ENCODE measurements around the gene BHLHA15.
A peak's percentile ranks its signal among the peaks of the same experiment; 100 is the strongest.

Gene BHLHA15

DNA sequence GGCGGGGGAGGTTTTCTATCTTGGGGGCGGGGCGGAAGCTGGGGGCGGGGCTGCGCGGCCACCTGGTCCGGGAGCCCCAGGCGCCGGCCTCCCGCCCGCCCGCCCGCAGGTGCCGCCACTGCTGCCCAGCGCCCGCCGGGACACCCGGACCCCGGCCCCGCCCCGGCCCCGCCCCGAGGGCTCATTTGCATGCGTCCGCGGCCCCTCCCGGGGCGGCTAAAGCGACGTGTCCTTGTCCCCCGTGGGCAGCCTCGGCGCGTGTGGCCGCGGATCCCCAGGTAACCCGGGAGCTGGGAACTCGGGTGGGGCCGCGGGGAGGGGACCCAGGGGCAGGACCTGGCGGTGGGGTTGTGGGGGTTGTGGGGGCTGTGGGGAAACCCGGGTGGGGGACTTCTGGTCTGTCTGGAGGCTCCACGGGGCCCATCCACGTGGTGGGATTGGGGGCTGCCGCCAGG lies at the start of gene BHLHA15:
Gene BHLHA15 (plus strand): TSS at position 219 of the 455 bp plus-strand sequence. CDS start 871 bp downstream, outside the sequence.
- peak within 1 kb of the TSS; percentile 36 for H3K4me3 ChIP-seq (ENCODE audit: low read depth, low read length)
- no peak for DNase-seq (ENCODE audit: low read depth, low spot score)
- TF ChIP-seq, protein P1, sequence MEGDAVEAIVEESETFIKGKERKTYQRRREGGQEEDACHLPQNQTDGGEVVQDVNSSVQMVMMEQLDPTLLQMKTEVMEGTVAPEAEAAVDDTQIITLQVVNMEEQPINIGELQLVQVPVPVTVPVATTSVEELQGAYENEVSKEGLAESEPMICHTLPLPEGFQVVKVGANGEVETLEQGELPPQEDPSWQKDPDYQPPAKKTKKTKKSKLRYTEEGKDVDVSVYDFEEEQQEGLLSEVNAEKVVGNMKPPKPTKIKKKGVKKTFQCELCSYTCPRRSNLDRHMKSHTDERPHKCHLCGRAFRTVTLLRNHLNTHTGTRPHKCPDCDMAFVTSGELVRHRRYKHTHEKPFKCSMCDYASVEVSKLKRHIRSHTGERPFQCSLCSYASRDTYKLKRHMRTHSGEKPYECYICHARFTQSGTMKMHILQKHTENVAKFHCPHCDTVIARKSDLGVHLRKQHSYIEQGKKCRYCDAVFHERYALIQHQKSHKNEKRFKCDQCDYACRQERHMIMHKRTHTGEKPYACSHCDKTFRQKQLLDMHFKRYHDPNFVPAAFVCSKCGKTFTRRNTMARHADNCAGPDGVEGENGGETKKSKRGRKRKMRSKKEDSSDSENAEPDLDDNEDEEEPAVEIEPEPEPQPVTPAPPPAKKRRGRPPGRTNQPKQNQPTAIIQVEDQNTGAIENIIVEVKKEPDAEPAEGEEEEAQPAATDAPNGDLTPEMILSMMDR (IDR thresholded peaks at IDR 0.05; ENCODE audit: low read depth, low read length) = no peak
- in situ Hi-C loops (cut with HindIII; ENCODE audit: low sequenced_read_pairs) = no loop called here

DNA sequence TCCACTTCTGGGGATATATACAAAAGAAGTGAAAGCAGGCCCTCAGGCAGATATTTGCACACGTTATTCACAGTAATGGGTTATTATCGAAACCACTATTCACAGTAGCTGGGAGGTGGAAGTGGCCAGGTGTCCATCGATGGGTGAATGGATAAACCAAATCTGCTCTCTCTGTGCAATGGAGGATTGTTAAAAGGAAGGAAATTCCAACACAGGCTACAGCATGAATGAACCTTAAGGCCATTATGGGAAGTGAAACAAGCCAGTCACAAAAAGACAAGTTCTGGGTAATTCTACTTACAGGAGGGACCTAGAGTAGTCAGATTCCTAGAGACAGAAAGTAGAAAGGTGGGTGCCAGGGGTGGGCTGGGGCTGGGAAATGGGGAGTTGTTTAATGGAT lies 48.5 kb upstream of the BHLHA15 start:
- in situ Hi-C loops (cut with HindIII; ENCODE audit: low sequenced_read_pairs) = no loop called here
- DNase-seq (ENCODE audit: low read depth, low spot score) = no peak
- H3K4me3 ChIP-seq (ENCODE audit: low read depth, low read length) = no peak overlapping the region
- TF ChIP-seq, protein P1 (IDR thresholded peaks at IDR 0.05; ENCODE audit: low read depth, low read length) = no peak

- in situ Hi-C loops (cut with HindIII; ENCODE audit: low sequenced_read_pairs) = no loop called here
- DNase-seq (ENCODE audit: low read depth, low spot score) = no peak
- no peak overlapping the region for H3K4me3 ChIP-seq (ENCODE audit: low read depth, low read length)
- TF ChIP-seq, protein P1 (IDR thresholded peaks at IDR 0.05; ENCODE audit: low read depth, low read length) = no peak
Observed at GRCh38 chr7:98163269-98163668, 48.0 kb upstream of the BHLHA15 start.

GRCh38 chr7:98163704-98164494 lies 47.3 kb upstream of the BHLHA15 start:
- in situ Hi-C loops (cut with HindIII; ENCODE audit: low sequenced_read_pairs) = no loop called here
- no peak overlapping the region for H3K4me3 ChIP-seq (ENCODE audit: low read depth, low read length)
- TF ChIP-seq, protein P1 (IDR thresholded peaks at IDR 0.05; ENCODE audit: low read depth, low read length) = no peak
- DNase-seq (ENCODE audit: low read depth, low spot score) = peak; percentile 1

GRCh38 chr7:98165827-98166667 lies 45.2 kb upstream of the BHLHA15 start:
- H3K4me3 ChIP-seq (ENCODE audit: low read depth, low read length) = no peak overlapping the region
- DNase-seq (ENCODE audit: low read depth, low spot score) = peak; percentile 10
- TF ChIP-seq, protein P1 (IDR thresholded peaks at IDR 0.05; ENCODE audit: low read depth, low read length) = peak; percentile 75
- in situ Hi-C loops (cut with HindIII; ENCODE audit: low sequenced_read_pairs) = no loop called here

GRCh38 chr7:98166668-98166970 lies 44.6 kb upstream of the BHLHA15 start:
- no peak for DNase-seq (ENCODE audit: low read depth, low spot score)
- in situ Hi-C loops (cut with HindIII; ENCODE audit: low sequenced_read_pairs) = no loop called here
- TF ChIP-seq, protein P1 (IDR thresholded peaks at IDR 0.05; ENCODE audit: low read depth, low read length) = no peak
- H3K4me3 ChIP-seq (ENCODE audit: low read depth, low read length) = no peak overlapping the region

All from astrocyte of the spinal cord (primary cell).